Hematopoietic multipotent progenitor cell treated with erythropoietin and hydrocortisone succinate and interleukin-3 and kit ligand, for 8 days (in vitro differentiated cells): ENCODE results near the gene C1orf94.
"Not testable (repeated sequence)": the region's sequence is repeated elsewhere in the genome, so short reads cannot be mapped to it uniquely, and the experiment has no call there.

ENCODE experiments used
- DNase-seq: peaks from one replicate; pipeline ENCODE4 v3.0.0-alpha.2; 2015

The C1orf94 gene

DNA sequence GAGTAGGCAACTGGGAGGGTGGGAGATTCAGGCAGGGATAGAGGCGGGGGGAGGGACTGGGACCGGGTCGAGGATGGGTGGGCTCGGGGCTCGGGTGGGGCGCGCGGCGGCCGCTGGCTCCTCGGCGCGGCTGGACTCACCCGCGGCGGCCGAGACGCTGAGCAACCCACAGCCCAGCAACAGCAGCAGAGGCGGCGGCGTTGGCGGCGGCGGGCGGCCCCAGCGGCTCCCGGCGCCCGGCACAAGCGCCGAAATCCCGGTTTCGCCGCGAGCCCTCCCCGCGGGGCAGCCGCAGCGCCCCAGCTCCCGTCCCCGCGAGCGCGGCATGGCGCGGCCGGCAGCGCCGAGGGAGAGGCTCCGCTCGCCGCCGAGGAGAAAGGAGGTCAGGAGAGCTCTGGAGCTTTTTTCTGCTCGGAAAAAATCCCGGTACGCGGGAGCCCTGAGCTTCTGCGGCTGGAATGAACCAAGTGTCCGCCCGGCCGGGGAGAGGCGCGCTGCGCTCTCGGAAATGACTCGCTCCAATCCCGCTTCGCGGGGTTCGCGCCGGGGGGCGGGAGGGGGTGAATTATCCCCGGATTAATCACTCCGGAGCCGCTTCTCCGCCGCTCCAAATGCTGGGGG lies 11.8 kb upstream of the C1orf94 start, which contains the start of gene CSMD2:
Gene CSMD2, minus strand, starts transcription at position 460 of the 621 bp plus-strand sequence. Its CDS starts 133 bp downstream, at position 327.
- no peak for DNase-seq

GRCh38 chr1:34165422-34165921 lies 11.2 kb upstream of the C1orf94 start:
- no peak for DNase-seq

GRCh38 chr1:34166191-34166624 lies 10.5 kb upstream of the C1orf94 start:
- no peak for DNase-seq

DNA sequence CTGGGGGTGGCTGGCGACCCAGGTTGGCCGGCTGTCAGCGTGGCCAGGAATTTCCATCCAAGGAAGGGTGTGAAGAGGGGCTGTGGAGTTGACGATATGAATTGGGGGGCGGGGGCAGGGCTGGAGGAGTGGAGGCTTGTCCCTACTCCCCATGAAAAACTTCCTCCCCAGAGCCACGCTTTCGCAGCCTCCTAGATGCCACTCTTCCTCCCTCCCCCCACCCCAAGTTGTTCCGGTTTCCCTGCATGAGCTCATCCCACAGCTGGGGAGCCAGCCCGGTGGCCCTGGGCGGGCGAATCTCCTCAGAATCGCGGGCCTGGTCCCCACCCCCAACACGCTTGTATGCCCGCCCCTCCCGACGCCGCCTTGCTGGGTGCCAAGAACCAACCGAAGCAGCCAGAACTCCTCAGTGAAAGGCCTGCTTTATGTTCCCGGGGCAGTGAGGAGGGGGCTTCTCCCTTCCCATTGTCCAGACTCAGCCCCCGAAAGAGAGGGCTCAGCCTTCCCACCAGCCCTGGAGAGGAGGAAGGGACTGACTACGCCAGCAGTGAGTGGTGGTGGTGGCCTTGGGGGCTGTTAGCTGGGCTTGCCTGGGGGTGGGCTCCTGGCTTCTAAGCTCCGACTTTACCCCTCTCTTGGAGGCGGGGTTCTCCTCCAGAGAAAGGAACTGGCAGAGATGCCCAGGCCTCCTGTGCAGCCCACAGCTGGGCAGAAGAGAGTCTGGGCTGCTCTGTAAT lies 9.9 kb upstream of the C1orf94 start:
- DNase-seq = no peak

GRCh38 chr1:34167389-34167788 lies 9.3 kb upstream of the C1orf94 start:
- DNase-seq = no peak

DNA sequence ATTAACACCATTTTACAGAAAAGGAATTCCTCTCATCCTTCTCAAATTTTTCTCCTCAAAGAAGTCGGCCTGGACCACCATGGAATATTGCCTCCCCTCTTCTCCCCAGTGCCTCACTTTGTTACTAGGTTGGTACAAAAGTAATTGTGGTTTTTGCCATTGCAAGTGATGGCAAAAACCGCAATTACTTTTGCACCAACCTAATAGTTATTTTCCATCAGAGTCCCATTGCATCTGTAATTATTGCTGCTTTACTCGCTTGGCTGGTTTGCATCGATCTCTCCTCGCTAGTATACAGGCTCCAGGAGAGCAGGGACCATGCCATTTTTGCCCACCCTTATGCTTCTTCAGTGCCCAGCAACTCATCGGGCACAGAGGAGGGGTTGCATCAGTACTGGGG lies 963 bp upstream of the C1orf94 start:
- no peak for DNase-seq

DNA sequence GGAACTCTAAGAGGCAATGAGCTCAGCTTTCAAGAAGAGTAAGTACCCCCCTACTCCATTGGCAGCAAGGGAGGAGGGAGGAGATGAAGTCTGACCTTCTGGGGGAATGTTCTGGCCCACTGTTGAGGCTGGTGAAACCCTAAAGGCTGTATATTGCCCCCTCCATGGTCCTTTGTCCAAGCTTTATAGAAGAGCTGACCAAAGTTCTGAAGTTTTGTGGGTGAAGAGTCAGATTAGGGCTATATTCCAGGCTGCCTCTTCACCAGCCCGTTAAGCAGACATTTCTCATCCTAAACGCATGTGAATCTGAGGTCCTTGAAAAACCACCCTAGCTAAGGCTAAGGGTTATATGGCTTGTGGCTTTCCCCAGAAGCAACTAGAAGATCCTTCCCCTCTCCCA lies 1.4 kb downstream of the C1orf94 start:
- DNase-seq = no peak

DNA sequence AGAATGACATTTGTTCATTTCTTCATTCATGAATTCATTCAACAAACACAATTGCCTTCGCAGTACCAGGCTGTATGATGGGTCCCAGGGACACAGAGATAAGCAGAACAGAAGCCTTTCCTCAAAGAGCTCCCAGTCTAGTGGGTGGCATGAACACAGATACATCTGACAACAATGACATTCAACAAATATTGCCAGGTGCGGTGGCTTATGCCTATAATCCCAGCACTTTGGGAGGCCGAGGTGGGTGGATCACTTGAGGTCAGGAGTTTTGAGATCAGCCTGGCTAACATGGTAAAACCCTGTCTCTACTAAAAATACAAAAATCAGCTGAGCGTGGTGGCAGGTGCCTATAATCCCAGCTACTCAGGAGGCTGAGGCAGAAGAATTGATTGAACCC lies 6.7 kb downstream of the C1orf94 start:
- not testable (repeated sequence) for DNase-seq

- DNase-seq = no peak
Measured at GRCh38 chr1:34186741-34187494, 10.2 kb downstream of the C1orf94 start.

- no peak for DNase-seq
Measured at GRCh38 chr1:34188418-34188817, 11.7 kb downstream of the C1orf94 start.

DNA sequence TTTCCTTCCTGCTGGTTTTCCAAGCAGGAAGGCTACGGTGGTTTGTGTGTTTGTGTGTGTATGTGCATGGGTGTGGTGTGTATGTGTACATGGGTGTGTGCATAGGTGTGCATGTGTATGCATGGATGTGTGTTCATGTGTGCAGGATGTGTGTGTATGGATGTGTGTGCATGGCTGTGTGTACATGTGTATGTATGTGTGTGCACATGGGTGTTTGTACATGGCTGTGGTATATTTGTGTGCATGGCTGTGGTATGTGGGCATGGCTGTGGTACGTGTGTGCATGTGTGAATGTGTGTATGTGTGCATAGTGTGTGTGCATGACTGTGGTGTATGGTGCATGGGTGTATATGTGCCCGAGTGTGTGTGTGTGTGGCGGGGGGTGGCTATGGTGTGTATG lies 12.3 kb downstream of the C1orf94 start:
- no peak for DNase-seq

DNA sequence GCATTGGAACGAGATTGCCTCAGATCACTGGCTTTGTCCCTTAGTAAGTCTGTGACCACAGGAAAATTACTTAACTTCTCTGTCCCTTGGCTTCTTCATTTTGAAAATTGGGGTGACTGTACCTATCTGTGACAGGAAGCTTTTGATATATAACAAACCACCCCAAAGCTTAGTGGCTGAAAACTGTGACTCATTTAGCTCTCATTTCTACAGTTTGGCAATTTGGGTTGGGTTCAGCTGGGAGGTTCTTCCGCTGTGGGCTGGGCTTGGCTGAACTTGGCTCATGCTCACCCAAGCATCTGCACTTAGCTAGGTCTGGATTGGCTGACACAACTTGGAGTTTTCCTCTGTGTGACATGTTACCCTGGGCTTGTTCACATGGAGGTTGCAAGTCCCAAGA lies 14.0 kb downstream of the C1orf94 start:
- DNase-seq = no peak

DNA sequence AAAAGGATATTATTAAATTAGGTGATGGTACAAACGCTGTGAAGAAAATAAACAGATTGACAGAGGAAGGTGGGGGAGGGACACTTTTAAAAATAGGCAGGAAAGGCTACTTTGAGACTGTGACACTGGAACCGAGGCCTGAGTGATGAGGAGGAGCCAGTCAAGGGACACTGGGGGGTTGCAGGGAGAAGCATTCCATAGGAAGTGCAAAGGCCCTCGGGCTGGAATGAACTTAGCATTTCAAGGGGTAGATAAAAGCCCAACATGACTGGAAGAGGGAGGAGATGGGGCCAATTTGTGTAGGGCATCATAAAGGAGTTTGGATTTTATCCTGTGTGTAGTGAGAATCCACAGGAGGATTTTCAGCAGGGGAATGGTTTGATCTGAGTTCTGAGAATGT lies 15.9 kb downstream of the C1orf94 start:
- DNase-seq = no peak

DNA sequence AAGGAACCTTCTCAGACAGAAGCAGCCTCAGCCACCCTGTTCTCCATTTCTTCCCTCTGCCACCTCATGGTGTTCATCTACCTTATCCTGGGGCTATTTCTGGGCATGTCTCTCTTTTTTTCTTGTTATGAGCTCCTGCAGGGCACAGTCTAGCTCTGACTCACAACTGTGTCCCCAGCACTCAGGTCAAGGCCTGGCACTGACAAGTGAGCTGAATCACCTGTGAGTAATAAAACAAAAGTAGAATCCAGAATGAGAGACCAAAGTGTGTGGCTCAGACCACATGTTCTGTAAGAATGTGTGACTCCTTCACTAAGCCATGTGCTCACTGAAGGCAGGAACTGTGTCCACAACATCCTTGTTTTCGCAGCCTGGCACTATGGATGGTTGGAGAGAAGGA lies 23.2 kb downstream of the C1orf94 start:
- no peak for DNase-seq

- no peak for DNase-seq
Measured at GRCh38 chr1:34212673-34213072, 36.0 kb downstream of the C1orf94 start.

- no peak for DNase-seq
Measured at GRCh38 chr1:34213956-34214355, 37.2 kb downstream of the C1orf94 start.

DNA sequence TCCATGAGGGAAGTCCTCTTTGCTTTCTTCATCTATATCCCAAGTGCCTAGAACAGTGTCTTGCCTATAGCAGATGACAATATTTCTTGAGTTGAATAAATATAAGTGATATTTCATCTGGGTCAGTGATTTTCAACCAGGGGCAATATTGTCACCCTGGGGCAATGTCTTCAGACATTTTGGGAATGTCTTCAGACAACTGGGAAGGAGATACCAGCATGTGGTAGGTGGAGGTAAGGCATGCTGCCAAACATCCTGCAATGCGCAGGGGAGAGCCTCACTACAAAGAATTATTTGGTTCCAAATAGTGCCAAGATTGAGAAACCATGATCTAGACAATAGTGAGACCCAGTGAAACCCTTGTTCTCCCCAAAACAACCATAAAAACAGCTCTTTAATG lies 54.7 kb downstream of the C1orf94 start:
- DNase-seq = no peak

- DNase-seq = no peak
Measured at GRCh38 chr1:34235594-34235993, 58.9 kb downstream of the C1orf94 start.

DNA sequence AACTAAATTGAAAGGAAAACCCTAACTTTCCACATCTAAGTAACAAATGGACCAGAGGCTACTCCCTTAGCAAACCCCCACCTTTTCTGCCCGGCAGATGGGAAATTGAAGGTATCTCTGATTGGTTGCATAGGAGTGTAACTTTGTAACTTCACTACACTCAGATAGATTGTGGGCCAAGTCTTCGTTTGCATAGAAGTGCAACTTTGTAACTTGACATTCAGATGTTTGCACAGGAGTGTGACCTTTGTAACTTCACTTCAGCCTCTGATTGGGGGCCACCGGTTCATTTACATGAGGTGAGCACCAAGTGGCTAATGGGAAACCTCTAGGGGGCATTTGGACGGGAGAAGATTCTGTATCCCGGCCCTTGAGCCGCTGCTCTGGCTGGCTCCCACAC lies 59.4 kb downstream of the C1orf94 start:
- DNase-seq = no peak

DNA sequence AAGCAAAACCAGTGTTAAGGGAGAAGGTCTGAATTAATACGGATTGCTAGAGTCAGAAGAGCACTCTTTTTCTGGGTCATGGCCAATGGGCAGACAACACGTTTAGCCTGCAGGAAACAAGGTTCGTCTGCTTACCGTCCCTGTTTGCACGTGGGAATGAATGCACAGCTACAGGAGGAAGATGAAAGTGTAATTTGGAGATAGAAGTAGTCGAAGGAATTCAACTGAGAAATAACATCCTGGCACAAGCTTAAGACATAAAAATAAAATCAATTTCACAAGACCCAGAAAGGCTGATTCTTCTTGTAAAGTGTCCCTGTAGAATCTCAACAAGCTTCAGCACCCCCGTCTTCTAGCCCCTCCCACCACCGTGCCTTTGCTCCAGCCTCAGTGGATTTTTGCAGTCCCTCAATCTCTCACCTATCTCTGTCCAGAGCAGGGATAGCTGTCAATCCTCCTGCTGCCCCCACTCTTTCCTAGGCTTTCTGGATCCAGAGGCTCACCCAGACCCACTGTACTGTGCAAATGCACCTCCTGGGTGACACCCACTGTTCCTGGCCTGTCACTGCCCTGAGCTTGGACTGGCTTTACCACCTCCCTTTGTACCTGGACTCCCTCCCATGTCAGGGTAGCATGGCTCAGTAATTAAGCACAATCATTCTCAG lies 60.6 kb downstream of the C1orf94 start:
- no peak for DNase-seq

DNA sequence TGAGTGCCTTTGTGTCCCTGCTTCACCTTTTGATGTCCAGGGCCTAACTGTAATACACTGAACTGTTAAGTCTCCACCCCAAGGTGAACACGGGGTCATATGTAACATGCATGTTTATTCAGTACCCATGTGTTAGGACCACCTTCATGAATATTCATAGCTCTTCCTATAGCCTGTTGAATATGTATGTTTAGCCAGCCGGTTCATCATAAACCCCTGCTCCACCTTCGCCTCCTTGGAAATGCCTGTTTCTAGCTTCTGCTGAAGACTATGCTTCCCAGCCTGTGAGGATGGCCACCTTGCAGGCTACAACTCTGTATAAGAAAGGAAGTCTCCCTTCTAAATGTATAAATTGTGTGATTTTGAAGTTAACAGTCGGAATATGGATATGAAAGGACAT lies 69.3 kb downstream of the C1orf94 start:
- DNase-seq = no peak

GRCh38 chr1:34250342-34250741 lies 73.6 kb downstream of the C1orf94 start:
- DNase-seq = no peak
